HCT116 (cell line): Measurements from ENCODE around the gene CLIC3.

Experiments
- CTCF ChIP-seq, 3 experiments: fragments of 200-600 bp in 1 of 3; sonication (generic) in 1 of 3; IDR thresholded peaks in 2 of 3; conservative IDR thresholded peaks in 1 of 3; 2 replicates each; pipeline ENCODE4 v1.5.1; 2012 to 2017; ENCODE audit warnings: low read depth in 2 of 3, low read length in 2 of 3, antibody characterized with exemption in 1 of 3, borderline replicate concordance in 1 of 3, control low read depth in 1 of 3, mild to moderate bottlenecking in 1 of 3, mixed read lengths in 1 of 3, mixed run types in 1 of 3, moderate library complexity in 1 of 3; ENCODE audit not compliant: insufficient read depth in 1 of 3
- EGR1 ChIP-seq: IDR thresholded peaks from 2 replicates; pipeline ENCODE4 v1.6.1; 2012; ENCODE audit warnings: low read depth
- POLR2A ChIP-seq: IDR thresholded peaks from 2 replicates; pipeline ENCODE4 v1.7.0; 2011; ENCODE audit warnings: borderline replicate concordance; ENCODE audit not compliant: insufficient read depth, insufficient read length; ENCODE audit errors: extremely low read depth
- TCF7L2 ChIP-seq: IDR thresholded peaks from 2 replicates; pipeline ENCODE4 v1.7.0; 2011; ENCODE audit warnings: borderline replicate concordance, inconsistent platforms; ENCODE audit not compliant: insufficient read depth, insufficient read length; ENCODE audit errors: extremely low read depth
- YY1 ChIP-seq: IDR thresholded peaks from 2 replicates; pipeline ENCODE4 v1.6.1; 2011; ENCODE audit warnings: low read length, low read depth, moderate library complexity, mild to moderate bottlenecking; ENCODE audit not compliant: insufficient replicate concordance; ENCODE audit errors: extremely low read depth
- ZBTB33 ChIP-seq: IDR thresholded peaks from 2 replicates; pipeline ENCODE4 v1.6.1; 2011; ENCODE audit warnings: mild to moderate bottlenecking, low read length, moderate library complexity; ENCODE audit not compliant: insufficient replicate concordance; ENCODE audit errors: extremely low read depth
- ZNF274 ChIP-seq: fragments of 200-500 bp; sonication (Bioruptor generic); IDR thresholded peaks from 2 replicates; pipeline ENCODE4 v1.6.1; 2014; ENCODE audit warnings: mild to moderate bottlenecking, low read depth, low read length, inconsistent platforms

- TF ChIP-seq CTCF (IDR thresholded peaks at IDR 0.05 in 2 of 3, conservative IDR thresholded peaks at IDR 0.05 in 1 of 3; ENCODE audit: borderline replicate concordance in 1 of 3, insufficient read depth in 1 of 3, low read depth in 2 of 3, low read length in 2 of 3) = no peak
- TF ChIP-seq TCF7L2 = no peak
- TF ChIP-seq YY1 = no peak
- TF ChIP-seq POLR2A = no peak
- TF ChIP-seq ZNF274 = no peak
- TF ChIP-seq EGR1 = no peak
- TF ChIP-seq ZBTB33 = no peak
These were observed 36.5 kb upstream of the CLIC3 start for GRCh38 chr9:137032858-137033257.
